Liver (tissue), 9 donors: Measurements from ENCODE around the gene SNX10. TPM values are rescaled to one million over a fixed set of nuclear protein-coding genes. Genes with fewer than 3 reads are reported as not detected.

ENCODE experiments used
- DNase-seq: peaks from one replicate; pipeline ENCODE4 v3.0.0-alpha.2; 2017; ENCODE audit warnings: low spot score
- H3K27ac ChIP-seq, 2 donors: one replicate each; pipeline ENCODE4 v1.7.0; 2013; ENCODE audit warnings: inconsistent platforms in 2 of 2, low read length in 2 of 2, control low read depth in 1 of 2, low read depth in 1 of 2, mild to moderate bottlenecking in 1 of 2
- H3K27me3 ChIP-seq, 4 donors: one replicate each; pipeline versions ENCODE4 v1.6.1 to v1.7.0; 2013; ENCODE audit warnings: low read length in 3 of 4, inconsistent platforms in 1 of 4, mild to moderate bottlenecking in 1 of 4, moderate library complexity in 1 of 4; ENCODE audit not compliant: control insufficient read depth in 4 of 4, insufficient read depth in 4 of 4
- H3K36me3 ChIP-seq, 4 donors: one replicate each; pipeline versions ENCODE4 v1.6.1 to v1.7.0; 2013; ENCODE audit warnings: low read length in 3 of 4, mild to moderate bottlenecking in 3 of 4, low read depth in 1 of 4, moderate library complexity in 1 of 4; ENCODE audit not compliant: control insufficient read depth in 4 of 4, insufficient read depth in 3 of 4
- H3K4me1 ChIP-seq, 4 donors: one replicate each; pipeline versions ENCODE4 v1.6.1 to v1.7.0; 2013; ENCODE audit warnings: low read length in 3 of 4, mild to moderate bottlenecking in 3 of 4, moderate library complexity in 1 of 4; ENCODE audit not compliant: control insufficient read depth in 4 of 4, insufficient read depth in 4 of 4
- H3K4me3 ChIP-seq, 3 donors: one replicate each; pipeline versions ENCODE4 v1.6.1 to v1.7.0; 2013; ENCODE audit warnings: low read length in 3 of 3, control low read depth in 1 of 3, low read depth in 1 of 3, mild to moderate bottlenecking in 1 of 3
- H3K9ac ChIP-seq, 2 donors: one replicate each; pipeline ENCODE4 v1.7.0; 2013; ENCODE audit warnings: low read length in 2 of 2, mild to moderate bottlenecking in 2 of 2, moderate library complexity in 2 of 2, control low read depth in 1 of 2, low read depth in 1 of 2
- H3K9me3 ChIP-seq, 4 donors: one replicate each; pipeline versions ENCODE4 v1.6.1 to v1.7.0; 2013; ENCODE audit warnings: low read length in 3 of 4; ENCODE audit not compliant: control insufficient read depth in 4 of 4
- ATF3 ChIP-seq: IDR thresholded peaks from 2 replicates; pipeline ENCODE4 v1.6.1; 2016; ENCODE audit warnings: antibody characterized with exemption
- CTCF ChIP-seq: fragments of 150-350 bp; IDR thresholded peaks from 2 replicates; pipeline ENCODE4 v1.5.1; 2017; ENCODE audit warnings: improper control_type of control experiment, low read depth, low read length; ENCODE audit not compliant: missing input control
- EGR1 ChIP-seq, 2 donors: IDR thresholded peaks; 2 replicates each; pipeline ENCODE4 v1.6.1; 2016 to 2018; ENCODE audit warnings: antibody characterized with exemption in 2 of 2, low read depth in 2 of 2
- FOXA1 ChIP-seq: IDR thresholded peaks from 2 replicates; pipeline ENCODE4 v1.6.1; 2016; ENCODE audit warnings: antibody characterized with exemption
- GABPA ChIP-seq, 2 donors: IDR thresholded peaks in 1 of 2; conservative IDR thresholded peaks in 1 of 2; 2 replicates each; pipeline ENCODE4 v1.6.1; 2016; ENCODE audit warnings: antibody characterized with exemption in 2 of 2, mild to moderate bottlenecking in 1 of 2, moderate library complexity in 1 of 2
- HNF4A ChIP-seq, 2 donors: conservative IDR thresholded peaks; 2 replicates each; pipeline ENCODE4 v1.6.1; 2016; ENCODE audit warnings: antibody characterized with exemption in 2 of 2, mild to moderate bottlenecking in 2 of 2
- HNF4G ChIP-seq: IDR thresholded peaks from 2 replicates; pipeline ENCODE4 v1.6.1; 2016; ENCODE audit warnings: antibody characterized with exemption
- JUND ChIP-seq, 2 donors: IDR thresholded peaks; 2 replicates each; pipeline ENCODE4 v1.6.1; 2016; ENCODE audit warnings: antibody characterized with exemption in 2 of 2
- MAX ChIP-seq: IDR thresholded peaks from 2 replicates; pipeline ENCODE4 v1.6.1; 2016; ENCODE audit warnings: antibody characterized with exemption
- NR2F2 ChIP-seq: IDR thresholded peaks from 2 replicates; pipeline ENCODE4 v1.6.1; 2016; ENCODE audit warnings: antibody characterized with exemption
- RAD21 ChIP-seq, 2 donors: IDR thresholded peaks; 2 replicates each; pipeline ENCODE4 v1.6.1; 2016; ENCODE audit warnings: antibody characterized with exemption in 2 of 2, mild to moderate bottlenecking in 2 of 2
- RXRA ChIP-seq, 2 donors: IDR thresholded peaks; 2 replicates each; pipeline ENCODE4 v1.6.1; 2017 to 2018; ENCODE audit warnings: antibody characterized with exemption in 2 of 2, mild to moderate bottlenecking in 1 of 2
- SP1 ChIP-seq: IDR thresholded peaks from 2 replicates; pipeline ENCODE4 v1.6.1; 2018; ENCODE audit warnings: antibody characterized with exemption, mild to moderate bottlenecking
- TAF1 ChIP-seq: conservative IDR thresholded peaks from 2 replicates; pipeline ENCODE4 v1.6.1; 2016; ENCODE audit warnings: antibody characterized with exemption, mild to moderate bottlenecking
- YY1 ChIP-seq: IDR thresholded peaks from 2 replicates; pipeline ENCODE4 v1.6.1; 2016; ENCODE audit warnings: antibody characterized with exemption, mild to moderate bottlenecking
- WGBS: extraction: QIAGEN DNeasy Blood & Tissue Kit; methylation state at CpG from one replicate; pipeline ENCODE4 v1.1.7; 2013; 5-methylcytosine and 5-hydroxymethylcytosine counted together
- polyA plus RNA-seq, 2 donors: library from polyadenylated mRNA; stranded (reverse) in 1 of 2; unstranded in 1 of 2; fragments of 200-250 nt in 1 of 2; fragments of >200 nt in 1 of 2; fragmentation: Nextera tagmentation in 1 of 2; extraction: Ambion mirVana in 1 of 2; gene quantifications; one replicate each; pipeline versions ENCODE4 v1.2.1 to v1.2.3, GENCODE V29; 2013 to 2015
- total RNA-seq, 2 donors: library from RNA; depleted of rRNA; stranded (reverse); fragments of >200 nt; gene quantifications; one replicate each; pipeline ENCODE4 v1.2.3, GENCODE V29; 2014
- TF ChIP-seq, protein P1 (sequence below): IDR thresholded peaks from 2 replicates; pipeline ENCODE4 v1.6.1; 2016; ENCODE audit warnings: antibody characterized with exemption
- donor health status: healthy.
- donor health status: healthy.
- donor health status: healthy.
- donor health status: healthy.
- donor health status: healthy.

The SNX10 gene
- total and polyA plus RNA-seq, 4 donors = 5.9 to 15.9 (median 12.8) TPM

- TF ChIP-seq TAF1 (no peak), ATF3 (no peak), JUND (IDR thresholded peaks at IDR 0.05) (no peak)
- no peaks in the 10 kb centered on the region for H3K9me3 ChIP-seq
- H3K36me3 ChIP-seq = no peaks in the 10 kb centered on the region
- peaks cover 2 to 44% (median 25%) of the 10 kb centered on the region in 4 donors for H3K4me1 ChIP-seq
- no peak for DNase-seq
- H3K4me3 ChIP-seq = no peak overlapping the region
- peak overlapping the region in 1 of 2 donors; percentile 52 for H3K9ac ChIP-seq
- peak overlapping the region; percentile 94 to 96 for H3K27ac ChIP-seq
- WGBS = 70% methylated on average over 6 of the region's 6 CpGs
- H3K27me3 ChIP-seq = no peaks in the 10 kb centered on the region
Observed at GRCh38 chr7:26349005-26349915, 57.6 kb downstream of the SNX10 start.

- Histone ChIP-seq H3K4me1 (peaks cover 0 to 27% (median 15%) of the 10 kb centered on the region in 4 donors), H3K27me3 (no peaks in the 10 kb centered on the region), H3K36me3 (no peaks in the 10 kb centered on the region), H3K9ac (no peak overlapping the region), H3K9me3 (no peaks in the 10 kb centered on the region), H3K4me3 (no peak overlapping the region), H3K27ac (no peak overlapping the region)
- WGBS = 84% methylated on average over 1 of the region's 1 CpG
- TF ChIP-seq HNF4G = no peak
- no peak for TF ChIP-seq ATF3
- TF ChIP-seq, protein P1, sequence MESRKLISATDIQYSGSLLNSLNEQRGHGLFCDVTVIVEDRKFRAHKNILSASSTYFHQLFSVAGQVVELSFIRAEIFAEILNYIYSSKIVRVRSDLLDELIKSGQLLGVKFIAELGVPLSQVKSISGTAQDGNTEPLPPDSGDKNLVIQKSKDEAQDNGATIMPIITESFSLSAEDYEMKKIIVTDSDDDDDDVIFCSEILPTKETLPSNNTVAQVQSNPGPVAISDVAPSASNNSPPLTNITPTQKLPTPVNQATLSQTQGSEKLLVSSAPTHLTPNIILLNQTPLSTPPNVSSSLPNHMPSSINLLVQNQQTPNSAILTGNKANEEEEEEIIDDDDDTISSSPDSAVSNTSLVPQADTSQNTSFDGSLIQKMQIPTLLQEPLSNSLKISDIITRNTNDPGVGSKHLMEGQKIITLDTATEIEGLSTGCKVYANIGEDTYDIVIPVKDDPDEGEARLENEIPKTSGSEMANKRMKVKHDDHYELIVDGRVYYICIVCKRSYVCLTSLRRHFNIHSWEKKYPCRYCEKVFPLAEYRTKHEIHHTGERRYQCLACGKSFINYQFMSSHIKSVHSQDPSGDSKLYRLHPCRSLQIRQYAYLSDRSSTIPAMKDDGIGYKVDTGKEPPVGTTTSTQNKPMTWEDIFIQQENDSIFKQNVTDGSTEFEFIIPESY = no peak
- DNase-seq = no peak
Observed at GRCh38 chr7:26351171-26351570, 59.5 kb downstream of the SNX10 start.

- Histone ChIP-seq H3K4me3 (no peak overlapping the region), H3K4me1 (no peaks in the 10 kb centered on the region), H3K9me3 (no peaks in the 10 kb centered on the region), H3K9ac (no peak overlapping the region), H3K36me3 (no peaks in the 10 kb centered on the region), H3K27me3 (no peaks in the 10 kb centered on the region), H3K27ac (no peak overlapping the region)
- WGBS = 92% methylated on average over 3 of the region's 3 CpGs
- no peak for DNase-seq
- no peak for TF ChIP-seq CTCF
- TF ChIP-seq MAX = no peak
- TF ChIP-seq, protein P1 = no peak
- no peak for TF ChIP-seq NR2F2
- TF ChIP-seq RXRA (IDR thresholded peaks at IDR 0.05) = no peak
- TF ChIP-seq EGR1 (IDR thresholded peaks at IDR 0.05; ENCODE audit: low read depth in 2 of 2) = no peak
- no peak for TF ChIP-seq YY1
- TF ChIP-seq FOXA1 = no peak
- no peak for TF ChIP-seq HNF4A (conservative IDR thresholded peaks at IDR 0.05)
- TF ChIP-seq RAD21 (IDR thresholded peaks at IDR 0.05) = no peak
- no peak for TF ChIP-seq SP1
- TF ChIP-seq TAF1 = no peak
- TF ChIP-seq GABPA (IDR thresholded peaks at IDR 0.05 in 1 of 2, conservative IDR thresholded peaks at IDR 0.05 in 1 of 2) = no peak
Observed at GRCh38 chr7:26356229-26356628, 64.6 kb downstream of the SNX10 start.
